ENCODE data around the gene CLEC2A.

CLEC2A gene

GRCh38 chr12:9931245-9931644, 925 bp downstream of the CLEC2A start:
- no peak for DNase-seq

DNA sequence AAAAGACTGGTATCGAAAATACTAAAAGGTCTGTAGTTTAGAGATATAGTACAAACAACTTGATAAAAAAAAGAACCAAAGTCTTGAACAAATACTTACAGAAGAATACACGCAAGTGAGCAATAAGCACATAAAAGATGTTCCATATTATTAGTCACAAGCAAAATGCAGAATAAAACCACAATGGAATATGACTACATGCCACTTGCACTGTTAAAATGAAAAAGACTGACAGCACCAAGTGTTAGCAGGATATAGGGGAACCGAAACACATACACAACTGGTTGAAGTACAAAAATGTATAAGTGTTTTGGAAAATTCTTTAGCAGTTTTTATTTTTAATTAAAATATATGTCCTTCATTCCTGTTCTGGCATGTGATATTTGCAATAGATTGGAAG, 3.6 kb downstream of the CLEC2A start:
- no peak for DNase-seq

DNA sequence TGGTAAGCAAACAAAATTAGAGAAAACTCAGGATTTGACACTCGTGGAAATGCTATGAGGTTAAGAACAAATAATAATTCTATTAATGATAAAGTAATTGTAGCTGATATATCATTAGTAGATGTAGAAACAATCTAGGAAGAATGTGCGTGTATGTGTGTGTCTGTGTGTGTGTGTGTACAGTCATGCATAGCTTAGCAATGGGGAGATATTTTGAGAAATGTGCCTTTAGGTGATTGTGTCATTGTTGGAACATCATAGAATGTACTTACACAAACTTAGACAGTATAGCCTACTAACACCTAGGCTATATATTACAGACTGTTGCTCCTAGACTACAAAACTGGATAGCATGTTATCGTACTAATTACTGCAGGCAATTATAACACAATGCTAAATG, 5.3 kb downstream of the CLEC2A start:
- no peak for DNase-seq

GRCh38 chr12:9925705-9926393, 6.3 kb downstream of the CLEC2A start:
- DNase-seq: peak; percentile 38

- no peak for DNase-seq
Measured at GRCh38 chr12:9922429-9922828, 9.7 kb downstream of the CLEC2A start.

DNA sequence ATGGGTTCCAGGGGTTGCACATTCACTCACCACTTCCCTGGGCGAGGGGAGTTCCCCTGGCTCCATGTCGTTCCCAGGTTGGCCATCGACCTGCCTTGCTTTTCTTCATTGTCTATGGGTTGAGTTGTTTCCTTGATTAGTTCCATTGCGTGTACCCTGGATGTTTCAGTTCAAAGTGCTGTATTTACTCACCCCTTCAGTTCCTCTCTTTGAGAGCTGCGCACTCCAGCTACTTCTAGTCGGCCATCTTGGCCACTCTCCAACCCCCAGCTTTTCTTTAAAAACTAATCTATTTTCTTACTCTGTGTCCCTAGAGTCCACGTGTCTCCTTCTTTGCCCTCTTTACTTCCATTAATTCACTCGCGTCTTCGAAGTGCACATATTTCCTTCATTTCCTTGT, 11.7 kb downstream of the CLEC2A start:
- DNase-seq: no peak

GRCh38 chr12:9919443-9919842, 12.7 kb downstream of the CLEC2A start:
- DNase-seq: no peak

DNA sequence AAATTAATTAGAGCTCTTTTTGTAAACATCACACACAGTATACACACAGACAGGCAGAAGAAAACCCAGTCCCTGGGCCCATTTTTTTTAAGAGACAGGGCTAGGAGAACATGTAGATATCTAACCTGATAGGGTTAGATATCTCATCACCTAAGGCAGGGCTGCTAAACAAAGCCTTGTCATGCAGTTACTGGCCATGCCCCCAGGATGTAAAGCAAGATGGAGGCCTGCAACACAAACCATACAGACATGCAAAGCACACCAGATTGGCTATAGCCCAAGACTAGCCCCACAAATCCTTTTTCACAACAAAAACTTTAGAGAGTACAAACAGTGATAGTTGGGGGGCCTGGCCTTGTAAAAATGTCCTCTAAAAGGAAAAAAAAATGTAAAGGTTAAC, 20.5 kb downstream of the CLEC2A start:
- no peak for DNase-seq

GRCh38 chr12:9910716-9911421, 21.3 kb downstream of the CLEC2A start:
- DNase-seq: peak; percentile 6

- no peak for DNase-seq
Measured at GRCh38 chr12:9909724-9910123, 22.4 kb downstream of the CLEC2A start.

- DNase-seq: no peak
Measured at GRCh38 chr12:9908350-9908749, 23.8 kb downstream of the CLEC2A start.

- no peak for DNase-seq
Measured at GRCh38 chr12:9907769-9908168, 24.4 kb downstream of the CLEC2A start.

DNA sequence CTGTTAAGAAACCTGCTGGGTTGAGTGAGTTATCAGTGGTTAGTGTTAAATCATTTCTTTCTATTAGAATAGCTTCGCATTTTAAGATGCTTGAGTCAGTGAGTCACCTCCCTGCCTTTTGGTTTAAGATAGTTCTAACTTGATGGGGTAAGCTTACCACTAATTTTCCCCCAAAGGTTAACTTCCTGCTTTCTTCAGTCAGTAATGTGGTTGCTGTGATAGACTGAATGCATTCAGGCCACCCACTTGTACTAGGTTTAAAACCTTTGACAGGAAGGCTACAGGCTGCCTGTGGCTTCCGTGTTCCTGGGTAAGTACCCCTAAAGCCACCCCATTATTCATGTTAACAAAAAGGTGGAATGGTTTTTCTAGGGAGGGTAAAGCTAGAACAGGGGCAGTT, 25.3 kb downstream of the CLEC2A start:
- no peak for DNase-seq

DNA sequence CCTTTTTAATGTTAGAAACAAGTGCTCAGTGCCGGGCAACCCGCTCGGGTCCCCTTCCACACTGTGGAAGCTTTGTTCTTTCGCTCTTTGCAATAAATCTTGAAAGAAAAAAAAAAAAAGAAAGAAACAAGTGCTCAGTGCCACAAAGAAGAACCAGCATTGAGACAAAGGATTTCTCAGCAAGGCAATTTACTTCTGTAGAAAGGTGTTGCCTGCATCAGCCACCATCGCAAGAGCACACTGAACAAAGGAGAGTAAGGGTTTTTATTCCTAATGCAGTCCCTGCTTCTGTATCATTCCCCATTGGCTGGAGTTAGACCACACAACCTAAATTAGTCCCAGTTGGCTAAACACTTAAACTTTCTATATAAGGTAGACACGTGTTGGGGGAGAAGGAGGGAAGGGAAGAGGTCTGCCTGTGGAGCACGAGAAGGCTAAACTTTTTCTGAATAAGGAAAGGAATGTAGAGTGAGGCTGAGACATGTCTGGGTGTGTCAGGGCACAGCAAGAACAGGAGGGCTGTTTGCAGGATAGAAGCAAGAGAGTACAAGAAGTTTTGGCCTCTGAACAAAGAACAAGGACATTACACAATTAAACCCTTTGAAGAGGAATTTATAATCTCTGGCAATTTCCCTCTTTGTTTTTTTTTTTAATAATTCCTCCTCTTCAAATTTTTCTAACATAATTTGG, 29.5 kb downstream of the CLEC2A start:
- DNase-seq: no peak

GRCh38 chr12:9900930-9901329, 31.2 kb downstream of the CLEC2A start:
- DNase-seq: no peak

- no peak for DNase-seq
Measured at GRCh38 chr12:9899209-9899608, 33.0 kb downstream of the CLEC2A start.

DNA sequence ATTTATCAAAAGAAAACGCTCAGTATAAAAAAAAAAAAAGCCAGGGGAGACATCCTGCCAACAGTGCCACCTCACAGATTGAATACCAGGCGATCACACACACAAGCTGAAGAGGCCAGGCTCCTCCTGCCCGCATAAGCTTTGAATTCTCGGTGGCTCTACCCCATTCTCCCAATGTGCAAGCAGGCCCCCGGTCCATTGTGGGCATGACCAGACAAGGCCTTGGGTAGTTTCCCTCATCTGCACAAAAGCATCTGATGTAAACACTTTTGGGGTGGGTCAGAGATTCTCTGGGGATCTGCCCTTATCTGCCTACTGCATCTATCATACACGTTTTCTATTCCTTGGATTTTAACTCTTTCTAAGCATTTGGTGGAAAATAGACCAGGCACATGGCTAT, 34.6 kb downstream of the CLEC2A start:
- DNase-seq: no peak

DNA sequence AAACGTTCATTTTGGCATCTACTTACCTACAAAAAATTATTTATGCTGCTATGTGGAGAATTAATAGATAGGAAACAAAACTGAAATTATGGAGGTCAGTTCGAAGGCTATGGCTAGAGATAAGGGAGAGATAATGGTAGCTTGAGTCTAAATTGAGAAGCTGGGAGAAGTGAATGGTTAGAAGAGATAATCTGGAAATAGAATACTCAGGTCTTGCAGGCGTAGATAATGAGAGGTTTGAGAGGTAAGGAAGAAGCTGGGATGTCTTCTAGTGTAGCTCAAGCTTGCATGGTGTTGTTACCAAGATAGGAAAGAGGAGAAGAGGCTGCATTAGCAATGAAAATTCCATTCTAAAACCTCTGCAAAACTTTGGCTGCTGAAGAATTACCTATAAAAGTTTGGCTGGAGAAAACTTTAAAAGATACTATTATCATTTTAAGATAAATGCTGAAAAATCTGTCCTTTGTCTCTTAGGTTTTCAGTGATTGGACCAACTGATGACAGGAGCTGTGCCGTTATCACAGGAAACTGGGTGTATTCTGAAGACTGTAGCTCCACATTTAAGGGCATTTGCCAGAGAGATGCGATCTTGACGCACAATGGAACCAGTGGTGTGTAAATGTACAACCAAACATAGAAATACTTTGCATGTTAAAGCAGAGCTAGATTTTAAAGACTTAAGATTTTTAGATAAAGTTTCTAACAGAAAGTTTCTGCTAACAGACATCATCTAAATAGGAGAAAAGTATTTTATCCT, 36.8 kb downstream of the CLEC2A start:
- no peak for DNase-seq

GRCh38 chr12:9888665-9889273, 43.4 kb downstream of the CLEC2A start:
- DNase-seq: no peak

- DNase-seq: no peak
Measured at GRCh38 chr12:9883175-9883574, 49.0 kb downstream of the CLEC2A start.

- no peak for DNase-seq
Measured at GRCh38 chr12:9881988-9882387, 50.2 kb downstream of the CLEC2A start.

DNA sequence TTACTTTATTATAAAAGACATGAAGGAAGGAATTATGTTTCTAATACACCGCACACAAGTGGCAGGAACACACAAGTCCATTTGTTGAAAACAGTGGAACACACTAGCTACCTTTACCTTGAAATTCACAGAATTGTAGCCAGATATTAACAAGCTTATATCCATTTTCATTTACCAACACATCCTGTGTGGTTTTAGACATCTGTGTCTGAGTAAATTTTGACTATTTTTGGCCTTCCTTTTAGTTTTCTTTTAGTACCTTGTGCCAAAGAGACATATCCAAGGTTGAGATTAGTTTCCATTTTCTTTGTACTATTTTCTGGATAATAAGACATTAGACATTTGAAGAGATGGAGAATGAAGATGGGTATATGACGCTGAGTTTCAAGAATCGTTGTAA, 50.9 kb downstream of the CLEC2A start, which contains the start of gene KLRF2:
Gene KLRF2, plus strand, starts transcription at position 244 of the 400 bp plus-strand sequence. Its CDS starts 107 bp downstream, at position 351.
- no peak for DNase-seq
